Tibial nerve (tissue), 3 donors: ENCODE measurements around the gene TBP.

ENCODE experiments used
- CTCF ChIP-seq, 5 experiments: fragments of 200-600 bp in 3 of 5; fragments of 450-650 bp in 2 of 5; sonication (generic) in 3 of 5; IDR thresholded peaks; one replicate each; pipeline ENCODE4 v1.5.1; 2016 to 2019; ENCODE audit warnings: antibody characterized with exemption in 5 of 5, mild to moderate bottlenecking in 3 of 5, moderate library complexity in 2 of 5
- POLR2A ChIP-seq, 2 donors: fragments of 450-650 bp; IDR thresholded peaks; one replicate each; pipeline ENCODE4 v1.6.1; 2017; ENCODE audit warnings: antibody characterized with exemption in 2 of 2, mild to moderate bottlenecking in 2 of 2, moderate library complexity in 2 of 2

GRCh38 chr6:170523256-170524171, 30.7 kb upstream of the TBP start:
- no peak for TF ChIP-seq POLR2A (IDR thresholded peaks at IDR 0.05)
- TF ChIP-seq CTCF (IDR thresholded peaks at IDR 0.05): no peak
